Smooth muscle cell (in vitro differentiated cells): Measurements from ENCODE around the gene TSEN2. TPM values are rescaled to one million over a fixed set of nuclear protein-coding genes. Genes with fewer than 3 reads are reported as not detected.

Experiments used
- DNase-seq: peaks from one replicate; lab custom pipeline; 2025; ENCODE audit not compliant: unreplicated experiment; lab: John Stamatoyannopoulos, UW
- H2AFZ ChIP-seq: fragments of 200-600 bp; sonication (generic); 2 replicates; pipeline ENCODE4 v1.6.0; 2016; ENCODE audit warnings: antibody characterized with exemption, low read depth, mild to moderate bottlenecking
- H3F3A ChIP-seq: fragments of 200-600 bp; sonication (generic); 2 replicates; pipeline ENCODE4 v1.6.0; 2017; ENCODE audit warnings: antibody characterized with exemption, low read depth
- H3K27ac ChIP-seq: fragments of 200-600 bp; sonication (generic); 2 replicates; pipeline ENCODE4 v1.5.1; 2016; ENCODE audit warnings: low read depth, mild to moderate bottlenecking
- H3K27me3 ChIP-seq: fragments of 200-600 bp; sonication (generic); 2 replicates; pipeline ENCODE4 v1.6.1; 2016; ENCODE audit warnings: low read depth, mild to moderate bottlenecking
- H3K36me3 ChIP-seq: fragments of 200-600 bp; sonication (generic); 2 replicates; pipeline ENCODE4 v1.5.1; 2016; ENCODE audit warnings: low read depth
- H3K4me1 ChIP-seq: fragments of 200-600 bp; sonication (generic); 2 replicates; pipeline ENCODE4 v1.5.1; 2016; ENCODE audit warnings: low read depth
- H3K4me2 ChIP-seq: fragments of 200-600 bp; sonication (generic); 2 replicates; pipeline ENCODE4 v1.6.0; 2016; ENCODE audit warnings: mild to moderate bottlenecking
- H3K4me3 ChIP-seq: fragments of 200-600 bp; sonication (generic); 2 replicates; pipeline ENCODE4 v1.5.1; 2016; ENCODE audit warnings: mild to moderate bottlenecking
- H3K79me2 ChIP-seq: fragments of 200-600 bp; sonication (generic); 2 replicates; pipeline ENCODE4 v1.6.0; 2016; ENCODE audit warnings: low read depth, mild to moderate bottlenecking
- H3K9ac ChIP-seq: fragments of 200-600 bp; sonication (generic); 2 replicates; pipeline ENCODE4 v1.6.0; 2016; ENCODE audit warnings: low read depth
- H3K9me3 ChIP-seq: fragments of 200-600 bp; sonication (generic); replicated peaks from 2 replicates; pipeline ENCODE4 v1.5.1; 2016; ENCODE audit warnings: low read depth
- H4K20me1 ChIP-seq: fragments of 200-600 bp; sonication (generic); 2 replicates; pipeline ENCODE4 v1.6.0; 2016; ENCODE audit warnings: low read depth
- CTCF ChIP-seq: fragments of 200-600 bp; sonication (generic); IDR thresholded peaks from 2 replicates; pipeline ENCODE4 v1.5.1; 2017; ENCODE audit warnings: borderline replicate concordance, mild to moderate bottlenecking, antibody characterized with exemption; ENCODE audit not compliant: insufficient read depth, poor library complexity, severe bottlenecking
- WGBS: methylation state at CpG from one replicate; pipeline ENCODE4 v1.1.7; 2016; ENCODE audit warnings: low lambda C conversion rate; 5-methylcytosine and 5-hydroxymethylcytosine counted together
- polyA plus RNA-seq: library from polyadenylated mRNA; unstranded; fragments of >200 nt; fragmentation: Nextera tagmentation; extraction: Ambion mirVana; gene quantifications from 2 replicates; pipeline ENCODE4 v1.2.1, GENCODE V29; 2016
- total RNA-seq: library from RNA; depleted of rRNA; stranded (reverse); fragments of >200 nt; gene quantifications from 2 replicates; pipeline ENCODE4 v1.2.3, GENCODE V29; 2014

TSEN2 gene
- total and polyA plus RNA-seq, 2 experiments from 2014 or later = 3.6 to 3.9 TPM

GRCh38 chr3:12557473-12558100 is 73.3 kb downstream of the TSEN2 start:
- Histone ChIP-seq H3F3A (no peaks in the 10 kb centered on the region), H3K9me3 (no peaks in the 10 kb centered on the region), H2AFZ (peak overlapping the region; percentile 99), H3K36me3 (no peaks in the 10 kb centered on the region), H3K4me3 (peak overlapping the region; percentile 84), H3K27me3 (no peaks in the 10 kb centered on the region), H3K79me2 (peaks cover 50% of the 10 kb centered on the region), H3K27ac (peak overlapping the region; percentile 87), H3K9ac (peak overlapping the region; percentile 82), H3K4me2 (peak overlapping the region; percentile 94), H4K20me1 (peaks cover 50% of the 10 kb centered on the region), H3K4me1 (peaks cover 21% of the 10 kb centered on the region)
- 1% methylated on average over 18 of the region's 18 CpGs for WGBS
- DNase-seq = no peak
- TF ChIP-seq CTCF = no peak

- peak overlapping the region; percentile 82 for H3K9ac ChIP-seq
- peaks cover 61% of the 10 kb centered on the region for H3K79me2 ChIP-seq
- 30% methylated on average over 4 of the region's 4 CpGs for WGBS
- peaks cover 28% of the 10 kb centered on the region for H3K4me1 ChIP-seq
- no peak for TF ChIP-seq CTCF
- no peaks in the 10 kb centered on the region for H3K9me3 ChIP-seq
- H3K4me2 ChIP-seq = peak overlapping the region; percentile 94
- H4K20me1 ChIP-seq = peaks cover 61% of the 10 kb centered on the region
- no peak overlapping the region for H2AFZ ChIP-seq
- no peaks in the 10 kb centered on the region for H3F3A ChIP-seq
- H3K36me3 ChIP-seq = no peaks in the 10 kb centered on the region
- no peaks in the 10 kb centered on the region for H3K27me3 ChIP-seq
- H3K27ac ChIP-seq = peak overlapping the region; percentile 87
- DNase-seq = no peak
- peak overlapping the region; percentile 84 for H3K4me3 ChIP-seq
Observed at GRCh38 chr3:12558706-12559105, 74.4 kb downstream of the TSEN2 start.

GRCh38 chr3:12559520-12559919 is 75.2 kb downstream of the TSEN2 start:
- no peak overlapping the region for H3K4me3 ChIP-seq
- peaks cover 28% of the 10 kb centered on the region for H3K4me1 ChIP-seq
- no peaks in the 10 kb centered on the region for H3K36me3 ChIP-seq
- no peak overlapping the region for H2AFZ ChIP-seq
- peaks cover 70% of the 10 kb centered on the region for H3K79me2 ChIP-seq
- H3K27me3 ChIP-seq = no peaks in the 10 kb centered on the region
- H4K20me1 ChIP-seq = peaks cover 69% of the 10 kb centered on the region
- H3K9ac ChIP-seq = no peak overlapping the region
- H3K4me2 ChIP-seq = peak overlapping the region; percentile 94
- no peak overlapping the region for H3K27ac ChIP-seq
- no peak for DNase-seq
- H3K9me3 ChIP-seq = no peaks in the 10 kb centered on the region
- no peaks in the 10 kb centered on the region for H3F3A ChIP-seq
- 76% methylated on average over 3 of the region's 3 CpGs for WGBS
- no peak for TF ChIP-seq CTCF
